Mesendoderm (in vitro differentiated cells): Measurements from ENCODE around the gene UBXN2A.

Experiments used
- DNase-seq: peaks from one replicate; pipeline ENCODE4 v3.0.0; 2013
- H2AK5ac ChIP-seq: 2 replicates; pipeline ENCODE4 v1.6.1; 2013; ENCODE audit warnings: low read length, inconsistent platforms
- H2BK120ac ChIP-seq: 2 replicates; pipeline ENCODE4 v1.6.1; 2013; ENCODE audit warnings: low read depth, mild to moderate bottlenecking, low read length, moderate library complexity, mixed read lengths
- H2BK15ac ChIP-seq: replicated peaks from 2 replicates; pipeline ENCODE4 v1.6.1; 2013; ENCODE audit warnings: low read depth, mild to moderate bottlenecking, moderate library complexity
- H2BK5ac ChIP-seq: 2 replicates; pipeline ENCODE4 v1.6.1; 2013; ENCODE audit warnings: low read length, inconsistent platforms
- H3K18ac ChIP-seq: 2 replicates; pipeline ENCODE4 v1.6.1; 2013; ENCODE audit warnings: mild to moderate bottlenecking, low read length, mixed read lengths
- H3K23ac ChIP-seq: one replicate; pipeline ENCODE4 v1.6.1; 2013; ENCODE audit warnings: low read length
- H3K27ac ChIP-seq: 2 replicates; pipeline ENCODE4 v1.5.1; 2013; ENCODE audit warnings: low read depth, mild to moderate bottlenecking, inconsistent platforms, low read length, moderate library complexity
- H3K27me3 ChIP-seq: 2 replicates; pipeline ENCODE4 v1.6.1; 2013; ENCODE audit warnings: low read length, control low read depth, mild to moderate bottlenecking, inconsistent platforms; ENCODE audit not compliant: insufficient read depth, poor library complexity
- H3K36me3 ChIP-seq: 2 replicates; pipeline ENCODE4 v1.6.1; 2013; ENCODE audit warnings: low read length, inconsistent platforms; ENCODE audit not compliant: control insufficient read depth, insufficient read depth
- H3K4ac ChIP-seq: one replicate; pipeline ENCODE4 v1.6.1; 2013; ENCODE audit warnings: low read depth, mild to moderate bottlenecking, low read length, moderate library complexity
- H3K4me1 ChIP-seq: 2 replicates; pipeline ENCODE4 v1.6.1; 2013; ENCODE audit warnings: low read depth, low read length, inconsistent platforms; ENCODE audit not compliant: control insufficient read depth
- H3K4me2 ChIP-seq: 2 replicates; pipeline ENCODE4 v1.6.1; 2013; ENCODE audit warnings: low read length
- H3K4me3 ChIP-seq: 2 replicates; pipeline ENCODE4 v1.5.1; 2013; ENCODE audit warnings: mild to moderate bottlenecking, low read length
- H3K56ac ChIP-seq: one replicate; pipeline ENCODE4 v1.6.1; 2013; ENCODE audit warnings: low read length
- H3K79me1 ChIP-seq: 2 replicates; pipeline ENCODE4 v1.6.1; 2013; ENCODE audit warnings: low read length, inconsistent platforms
- H3K79me2 ChIP-seq: 2 replicates; pipeline ENCODE4 v1.6.1; 2013; ENCODE audit warnings: mild to moderate bottlenecking, low read length; ENCODE audit not compliant: control insufficient read depth, insufficient read depth
- H3K9ac ChIP-seq: 2 replicates; pipeline ENCODE4 v1.6.1; 2013; ENCODE audit warnings: low read length, inconsistent platforms
- H4K5ac ChIP-seq: one replicate; pipeline ENCODE4 v1.6.1; 2013; ENCODE audit warnings: low read length
- H4K8ac ChIP-seq: one replicate; pipeline ENCODE4 v1.6.1; 2013; ENCODE audit warnings: low read depth, mild to moderate bottlenecking, control low read depth, low read length, moderate library complexity
- WGBS: extraction: QIAGEN DNeasy Blood & Tissue Kit; methylation state at CpG from one replicate; pipeline ENCODE4 v1.1.7; 2013; ENCODE audit warnings: low lambda C conversion rate, missing lambda C conversion rate; ENCODE audit not compliant: insufficient coverage; ENCODE audit errors: extremely low coverage; 5-methylcytosine and 5-hydroxymethylcytosine counted together

UBXN2A gene

DNA sequence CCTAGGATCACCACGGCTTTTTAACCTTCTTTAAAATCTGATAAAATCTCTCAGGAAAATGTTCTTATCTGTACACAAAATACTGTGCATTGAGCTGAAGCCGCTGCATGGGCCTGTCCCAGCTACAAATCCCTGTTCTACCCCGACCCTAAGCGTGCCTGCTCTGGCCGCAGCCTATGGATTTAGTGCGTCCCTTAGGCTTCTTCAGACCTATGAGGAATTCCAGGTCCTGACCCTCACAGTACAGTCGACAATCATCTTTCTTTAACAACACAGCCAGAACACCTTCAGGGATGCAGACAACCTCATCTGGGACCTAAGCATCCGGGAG lies 107.4 kb downstream of the UBXN2A start:
- Histone ChIP-seq H3K18ac (no peak overlapping the region), H2BK15ac (no peak overlapping the region), H3K27me3 (no peaks in the 10 kb centered on the region), H4K5ac (no peak overlapping the region), H3K23ac (no peak overlapping the region), H2BK120ac (no peak overlapping the region), H3K4me2 (no peak overlapping the region), H3K56ac (no peak overlapping the region), H2BK5ac (no peak overlapping the region), H3K79me1 (peaks cover 2% of the 10 kb centered on the region), H3K4me1 (no peaks in the 10 kb centered on the region), H3K4me3 (no peak overlapping the region), H3K27ac (no peak overlapping the region), H3K79me2 (peaks cover 2% of the 10 kb centered on the region), H2AK5ac (no peak overlapping the region), H4K8ac (no peak overlapping the region), H3K4ac (no peak overlapping the region), H3K9ac (peak overlapping the region; percentile 1), H3K36me3 (no peaks in the 10 kb centered on the region)
- WGBS, result no CpG with 5 or more reads among the region's 8 CpGs
- DNase-seq, result no peak

GRCh38 chr2:24048769-24049484 lies 108.7 kb downstream of the UBXN2A start:
- WGBS, result no CpG with 5 or more reads among the region's 23 CpGs
- H3K4me2 ChIP-seq, result peak overlapping the region; percentile 41

GRCh38 chr2:24049485-24050021 lies 109.3 kb downstream of the UBXN2A start, which contains the start of gene FKBP1B:
TSS of gene FKBP1B (plus strand) at chr2:24049741. CDS start at chr2:24049850, 109 bp downstream.
- H3K56ac ChIP-seq, result peak within 1 kb of the TSS; percentile 89
- no peaks in the 10 kb centered on the region for H3K27me3 ChIP-seq
- peaks cover 2% of the 10 kb centered on the region for H3K79me2 ChIP-seq
- no peak within 1 kb of the TSS for H3K4ac ChIP-seq
- no peak within 1 kb of the TSS for H3K27ac ChIP-seq
- no CpG with 5 or more reads among the region's 52 CpGs for WGBS
- H4K5ac ChIP-seq, result no peak within 1 kb of the TSS
- H4K8ac ChIP-seq, result peak within 1 kb of the TSS; percentile 1
- H2BK120ac ChIP-seq, result no peak within 1 kb of the TSS
- peak within 1 kb of the TSS; percentile 0 for H3K23ac ChIP-seq
- H2BK5ac ChIP-seq, result no peak within 1 kb of the TSS
- H3K4me2 ChIP-seq, result peak within 1 kb of the TSS; percentile 53
- DNase-seq, result peak; percentile 87
- peak within 1 kb of the TSS; percentile 73 for H3K4me3 ChIP-seq
- H3K9ac ChIP-seq, result peak within 1 kb of the TSS; percentile 77
- H3K36me3 ChIP-seq, result no peaks in the 10 kb centered on the region
- H3K4me1 ChIP-seq, result no peaks in the 10 kb centered on the region
- H3K18ac ChIP-seq, result peak within 1 kb of the TSS; percentile 61
- H2BK15ac ChIP-seq, result no peak within 1 kb of the TSS
- H2AK5ac ChIP-seq, result no peak within 1 kb of the TSS
- no peaks in the 10 kb centered on the region for H3K79me1 ChIP-seq

More at GRCh38 chr2:24048769-24049484, 108.7 kb downstream of the UBXN2A start:
- Histone ChIP-seq H3K27ac (no peak overlapping the region), H3K79me2 (peaks cover 2% of the 10 kb centered on the region), H4K8ac (no peak overlapping the region), H2BK15ac (no peak overlapping the region), H3K27me3 (no peaks in the 10 kb centered on the region), H3K4me3 (peak overlapping the region; percentile 27), H3K18ac (peak overlapping the region; percentile 61), H3K36me3 (no peaks in the 10 kb centered on the region), H4K5ac (no peak overlapping the region), H3K56ac (peak overlapping the region; percentile 59), H3K79me1 (no peaks in the 10 kb centered on the region), H3K23ac (no peak overlapping the region), H2AK5ac (no peak overlapping the region), H2BK5ac (no peak overlapping the region), H2BK120ac (no peak overlapping the region), H3K4me1 (no peaks in the 10 kb centered on the region), H3K9ac (peak overlapping the region; percentile 31), H3K4ac (no peak overlapping the region)
- no peak for DNase-seq

DNA sequence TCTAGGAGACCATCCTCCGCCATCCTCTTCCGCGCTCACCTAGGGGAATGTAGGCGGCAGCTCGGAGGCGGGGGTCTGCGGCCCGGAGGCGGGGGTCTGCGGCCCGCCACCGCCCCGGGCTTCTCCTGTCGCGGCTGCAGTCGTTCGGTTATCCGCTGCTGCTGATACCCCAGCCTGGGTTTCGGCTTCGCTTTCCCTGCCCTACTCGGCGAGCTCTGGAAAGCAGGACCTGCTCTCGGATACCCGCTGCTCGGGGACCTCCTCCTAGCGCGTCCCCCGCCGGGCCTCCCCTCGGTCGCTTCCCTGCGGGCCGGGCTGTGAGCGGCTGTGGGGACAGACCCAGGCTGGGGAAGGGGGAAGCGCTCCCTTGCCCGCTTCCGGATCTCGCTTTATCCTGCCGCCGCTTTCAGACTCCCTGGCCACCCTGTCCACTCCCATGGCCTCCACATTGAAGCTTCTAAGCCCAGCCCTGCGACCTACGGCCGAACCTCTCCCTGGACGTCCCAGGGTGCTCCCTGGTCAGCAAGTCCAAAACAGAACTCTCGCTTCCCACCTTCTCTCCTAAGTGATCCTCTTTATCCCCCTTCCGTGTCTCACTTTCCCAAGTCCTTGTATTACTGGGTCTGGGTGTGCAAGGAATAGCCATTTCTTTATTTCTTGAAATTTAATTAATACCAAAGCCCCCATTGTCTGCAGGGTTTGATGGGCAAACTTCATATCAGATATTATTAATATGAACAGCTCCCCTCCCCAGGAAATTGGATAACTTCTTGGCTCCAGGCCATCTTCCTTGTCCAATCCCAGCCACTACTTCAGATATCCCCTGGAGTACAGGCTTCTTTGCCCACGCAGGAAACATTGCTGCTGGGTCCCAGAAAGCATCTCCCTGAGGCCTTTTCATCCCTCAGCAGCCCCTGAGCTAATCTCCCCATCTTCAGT lies 110.0 kb downstream of the UBXN2A start:
- Histone ChIP-seq H2BK15ac (no peak overlapping the region), H3K9ac (peak overlapping the region; percentile 77), H3K79me2 (peaks cover 2% of the 10 kb centered on the region), H3K18ac (peak overlapping the region; percentile 22), H3K27me3 (no peaks in the 10 kb centered on the region), H3K4ac (no peak overlapping the region), H3K4me3 (peak overlapping the region; percentile 73), H3K4me2 (peak overlapping the region; percentile 53), H3K23ac (peak overlapping the region; percentile 0), H3K27ac (no peak overlapping the region), H3K36me3 (no peaks in the 10 kb centered on the region), H2BK5ac (no peak overlapping the region), H3K4me1 (no peaks in the 10 kb centered on the region), H3K56ac (peak overlapping the region; percentile 89), H2BK120ac (no peak overlapping the region), H4K8ac (peak overlapping the region; percentile 1), H3K79me1 (no peaks in the 10 kb centered on the region), H4K5ac (no peak overlapping the region), H2AK5ac (no peak overlapping the region)
- no CpG with 5 or more reads among the region's 47 CpGs for WGBS
- peak; percentile 47 for DNase-seq

GRCh38 chr2:24051833-24052232 lies 111.6 kb downstream of the UBXN2A start:
- Histone ChIP-seq H3K27me3 (no peaks in the 10 kb centered on the region), H4K5ac (no peak overlapping the region), H3K9ac (no peak overlapping the region), H2AK5ac (no peak overlapping the region), H3K23ac (no peak overlapping the region), H3K4me3 (no peak overlapping the region), H2BK5ac (no peak overlapping the region), H3K56ac (no peak overlapping the region), H3K79me2 (no peaks in the 10 kb centered on the region), H3K79me1 (no peaks in the 10 kb centered on the region), H2BK120ac (no peak overlapping the region), H2BK15ac (no peak overlapping the region), H3K18ac (no peak overlapping the region), H3K4me1 (no peaks in the 10 kb centered on the region), H3K36me3 (no peaks in the 10 kb centered on the region), H4K8ac (no peak overlapping the region), H3K27ac (no peak overlapping the region), H3K4me2 (no peak overlapping the region), H3K4ac (no peak overlapping the region)
- WGBS, result no CpG with 5 or more reads among the region's 8 CpGs
- DNase-seq, result no peak
